Ascending aorta (tissue), 2 donors: ENCODE measurements around the gene KRTAP10-6. TPM values are rescaled to one million over a fixed set of nuclear protein-coding genes. Genes with fewer than 3 reads are reported as not detected.
"Not testable (repeated sequence)": the region's sequence is repeated elsewhere in the genome, so short reads cannot be mapped to it uniquely, and the experiment has no call there.

Experiments used
- DNase-seq, 2 donors: peaks; one replicate each; pipeline ENCODE4 v3.0.0-alpha.2; 2019; ENCODE audit warnings: low spot score in 2 of 2
- H3K27ac ChIP-seq, 2 donors: fragments of 200-600 bp; sonication (generic); one replicate each; pipeline ENCODE4 v1.5.1; 2016 to 2017; ENCODE audit warnings: mild to moderate bottlenecking in 1 of 2
- H3K27me3 ChIP-seq: fragments of 200-600 bp; sonication (generic); one replicate; pipeline ENCODE4 v1.5.1; 2017
- H3K36me3 ChIP-seq, 2 donors: fragments of 200-600 bp; sonication (generic); one replicate each; pipeline ENCODE4 v1.5.1; 2016
- H3K4me1 ChIP-seq, 2 donors: fragments of 200-600 bp; sonication (generic); one replicate each; pipeline ENCODE4 v1.5.1; 2016 to 2017; ENCODE audit warnings: mild to moderate bottlenecking in 1 of 2
- H3K4me3 ChIP-seq, 2 donors: fragments of 200-600 bp; sonication (generic); one replicate each; pipeline ENCODE4 v1.5.1; 2016 to 2017; ENCODE audit warnings: mild to moderate bottlenecking in 1 of 2
- H3K9me3 ChIP-seq, 2 donors: fragments of 200-600 bp; sonication (generic); one replicate each; pipeline ENCODE4 v1.5.1; 2016
- intact Hi-C: fragments of 100-400 bp; cut with DNase I; formaldehyde crosslinking; loops from one replicate; pipeline ENCODE4 v1.15.1; 2023
- total RNA-seq: library from RNA; depleted of rRNA; stranded (reverse); fragments of >200 nt; gene quantifications from one replicate; pipeline ENCODE4 v1.1.0, GENCODE V29; 2016
- TF ChIP-seq, protein P1 (sequence below), 3 experiments: fragments of 200-600 bp in 2 of 3; fragments of 450-650 bp in 1 of 3; sonication (generic) in 2 of 3; IDR thresholded peaks; one replicate each; pipeline ENCODE4 v1.5.1; 2016 to 2019; ENCODE audit warnings: antibody characterized with exemption in 3 of 3, mild to moderate bottlenecking in 1 of 3, moderate library complexity in 1 of 3

Gene KRTAP10-6
- total RNA-seq, 1 donor from 2014 or later = not detected

- H3K4me3 ChIP-seq = no peak within 1 kb of the TSS
- no peak for DNase-seq
- H3K27me3 ChIP-seq = no peaks in the 10 kb centered on the region
- no peaks in the 10 kb centered on the region for H3K36me3 ChIP-seq
- H3K9me3 ChIP-seq = peaks cover 1 to 3% of the 10 kb centered on the region in 2 donors
- no peaks in the 10 kb centered on the region for H3K4me1 ChIP-seq
- TF ChIP-seq, protein P1, sequence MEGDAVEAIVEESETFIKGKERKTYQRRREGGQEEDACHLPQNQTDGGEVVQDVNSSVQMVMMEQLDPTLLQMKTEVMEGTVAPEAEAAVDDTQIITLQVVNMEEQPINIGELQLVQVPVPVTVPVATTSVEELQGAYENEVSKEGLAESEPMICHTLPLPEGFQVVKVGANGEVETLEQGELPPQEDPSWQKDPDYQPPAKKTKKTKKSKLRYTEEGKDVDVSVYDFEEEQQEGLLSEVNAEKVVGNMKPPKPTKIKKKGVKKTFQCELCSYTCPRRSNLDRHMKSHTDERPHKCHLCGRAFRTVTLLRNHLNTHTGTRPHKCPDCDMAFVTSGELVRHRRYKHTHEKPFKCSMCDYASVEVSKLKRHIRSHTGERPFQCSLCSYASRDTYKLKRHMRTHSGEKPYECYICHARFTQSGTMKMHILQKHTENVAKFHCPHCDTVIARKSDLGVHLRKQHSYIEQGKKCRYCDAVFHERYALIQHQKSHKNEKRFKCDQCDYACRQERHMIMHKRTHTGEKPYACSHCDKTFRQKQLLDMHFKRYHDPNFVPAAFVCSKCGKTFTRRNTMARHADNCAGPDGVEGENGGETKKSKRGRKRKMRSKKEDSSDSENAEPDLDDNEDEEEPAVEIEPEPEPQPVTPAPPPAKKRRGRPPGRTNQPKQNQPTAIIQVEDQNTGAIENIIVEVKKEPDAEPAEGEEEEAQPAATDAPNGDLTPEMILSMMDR (IDR thresholded peaks at IDR 0.05) = no peak
- H3K27ac ChIP-seq = no peak within 1 kb of the TSS
- intact Hi-C loops = no loop called here
Observed at GRCh38 chr21:44551340-44551961, 40.9 kb downstream of the KRTAP10-6 start, which contains the start of gene KRTAP10-2. Gene KRTAP10-2 (minus strand): TSS chr21:44551505. CDS start chr21:44551458, 47 bp downstream.

DNA sequence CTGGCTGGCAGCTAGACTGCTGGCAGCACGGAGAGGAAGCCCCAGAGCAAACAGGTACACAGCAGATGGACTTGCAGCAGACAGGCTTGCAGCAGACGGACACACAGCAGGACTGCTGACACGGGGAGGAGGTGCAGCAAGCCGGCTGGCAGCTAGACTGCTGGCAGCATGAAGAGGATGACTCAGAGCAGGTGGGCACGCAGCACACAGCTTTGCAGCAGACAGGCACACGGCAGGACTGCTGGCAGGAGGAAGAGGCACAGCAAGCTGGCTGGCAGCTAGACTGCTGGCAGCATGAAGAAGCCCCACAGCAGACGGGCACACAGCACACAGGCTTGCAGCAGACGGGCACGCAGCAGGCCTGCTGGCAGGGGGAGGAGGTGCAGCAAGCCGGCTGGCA lies 41.5 kb downstream of the KRTAP10-6 start:
- intact Hi-C loops = no loop called here
- Histone ChIP-seq H3K4me1 (no peaks in the 10 kb centered on the region), H3K27me3 (no peaks in the 10 kb centered on the region), H3K27ac (no peak overlapping the region), H3K9me3 (peaks cover 3 to 6% of the 10 kb centered on the region in 2 donors), H3K4me3 (no peak overlapping the region), H3K36me3 (no peaks in the 10 kb centered on the region)
- TF ChIP-seq, protein P1 (IDR thresholded peaks at IDR 0.05) = no peak
- no peak for DNase-seq

GRCh38 chr21:44550285-44550684 lies 42.0 kb downstream of the KRTAP10-6 start:
- H3K27ac ChIP-seq, DNase-seq, H3K9me3 ChIP-seq, H3K4me1 ChIP-seq, H3K4me3 ChIP-seq, H3K27me3 ChIP-seq, intact Hi-C loops, H3K36me3 ChIP-seq: not testable (repeated sequence)

- TF ChIP-seq, protein P1 (IDR thresholded peaks at IDR 0.05) = no peak
- Histone ChIP-seq H3K27me3 (no peaks in the 10 kb centered on the region), H3K36me3 (no peaks in the 10 kb centered on the region), H3K4me1 (no peaks in the 10 kb centered on the region), H3K4me3 (no peak overlapping the region), H3K27ac (no peak overlapping the region), H3K9me3 (peaks cover 3 to 6% of the 10 kb centered on the region in 2 donors)
- no peak for DNase-seq
- intact Hi-C loops = no loop called here
Observed at GRCh38 chr21:44549525-44550211, 42.6 kb downstream of the KRTAP10-6 start.

DNA sequence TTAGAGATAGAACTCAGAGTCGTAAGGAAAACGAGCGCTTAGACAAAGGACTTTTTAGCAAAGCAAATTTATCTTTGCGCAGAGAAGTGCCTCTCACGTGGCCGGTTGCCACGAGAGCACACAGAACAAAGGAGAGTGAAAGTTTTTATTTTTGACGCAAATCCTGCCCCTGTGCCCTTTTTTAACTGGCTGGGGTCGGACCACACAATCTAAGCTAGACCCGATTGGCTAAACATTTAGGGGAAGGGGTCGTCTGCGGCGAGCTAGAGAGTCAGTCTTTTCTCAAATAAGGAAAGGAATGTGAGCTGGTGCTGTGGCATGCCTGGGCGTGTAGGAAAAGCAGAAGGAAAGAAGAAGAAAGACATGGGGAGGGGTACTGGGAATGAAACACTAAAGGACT lies 43.4 kb downstream of the KRTAP10-6 start:
- Histone ChIP-seq H3K27me3 (no peaks in the 10 kb centered on the region), H3K36me3 (no peaks in the 10 kb centered on the region), H3K9me3 (peaks cover 3 to 6% of the 10 kb centered on the region in 2 donors), H3K27ac (no peak overlapping the region), H3K4me1 (no peaks in the 10 kb centered on the region), H3K4me3 (no peak overlapping the region)
- TF ChIP-seq, protein P1 (IDR thresholded peaks at IDR 0.05) = no peak
- DNase-seq = no peak
- intact Hi-C loops = no loop called here

DNA sequence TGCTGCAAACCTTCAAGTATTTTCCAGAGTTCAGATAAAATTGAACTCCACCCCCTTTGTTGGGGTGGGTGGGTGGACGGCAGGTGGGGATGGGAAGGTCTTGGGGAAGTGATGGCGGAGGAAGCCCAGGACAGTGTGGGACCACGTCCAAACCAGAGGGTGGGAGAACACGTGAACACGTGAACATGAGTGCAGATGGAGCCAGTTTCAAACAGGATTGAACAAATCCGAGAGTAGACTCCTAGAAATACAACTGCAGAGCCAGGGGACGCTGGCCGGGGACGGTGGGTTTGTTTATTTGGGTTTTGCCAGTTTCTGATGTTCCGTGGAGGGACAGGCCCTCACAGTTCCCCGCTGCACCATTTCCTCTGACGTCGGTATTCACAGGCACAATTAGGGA lies 43.9 kb downstream of the KRTAP10-6 start:
- intact Hi-C loops = no loop called here
- Histone ChIP-seq H3K36me3 (no peaks in the 10 kb centered on the region), H3K4me1 (no peaks in the 10 kb centered on the region), H3K27me3 (no peaks in the 10 kb centered on the region), H3K27ac (no peak overlapping the region), H3K9me3 (peaks cover 3 to 6% of the 10 kb centered on the region in 2 donors), H3K4me3 (no peak overlapping the region)
- TF ChIP-seq, protein P1 (IDR thresholded peaks at IDR 0.05) = no peak
- DNase-seq = no peak
